Neural cell (in vitro differentiated cells): ENCODE results near the gene GPR107. TPM values are rescaled to one million over a fixed set of nuclear protein-coding genes. Genes with fewer than 3 reads are reported as not detected.
A peak's percentile ranks its signal among the peaks of the same experiment; 100 is the strongest.

Experiments
- H2AFZ ChIP-seq: fragments of 200-600, 300-800 bp; sonication (generic), shearing (Covaris generic); 2 replicates; pipeline ENCODE4 v1.6.0; 2014; ENCODE audit warnings: low read depth, mild to moderate bottlenecking, antibody characterized with exemption, low read length, moderate library complexity
- H3F3A ChIP-seq: fragments of 200-600 bp; shearing (Covaris generic); 2 replicates; pipeline ENCODE4 v1.6.1; 2016; ENCODE audit warnings: mild to moderate bottlenecking, moderate library complexity, mixed read lengths, antibody characterized with exemption, low read length; ENCODE audit not compliant: insufficient read depth, poor library complexity, severe bottlenecking
- H3K27ac ChIP-seq: fragments of 200-600, 300-800 bp; sonication (generic), shearing (Covaris generic); 2 replicates; pipeline ENCODE4 v1.5.1; 2014; ENCODE audit warnings: mild to moderate bottlenecking, low read length, moderate library complexity
- H3K27me3 ChIP-seq: fragments of 300-800, 200-600 bp; sonication (generic), shearing (Covaris generic); 2 replicates; pipeline ENCODE4 v1.6.0; 2014; ENCODE audit warnings: mild to moderate bottlenecking, low read depth, low read length, moderate library complexity; ENCODE audit not compliant: insufficient read depth
- H3K36me3 ChIP-seq: fragments of 300-800, 200-600 bp; sonication (generic), shearing (Covaris generic); 2 replicates; pipeline ENCODE4 v1.5.1; 2014; ENCODE audit warnings: mild to moderate bottlenecking, antibody characterized with exemption, low read length, moderate library complexity; ENCODE audit not compliant: insufficient read depth
- H3K4me2 ChIP-seq: fragments of 300-800, 200-600 bp; sonication (generic), shearing (Covaris generic); 2 replicates; pipeline ENCODE4 v1.6.0; 2014; ENCODE audit warnings: mild to moderate bottlenecking, low read length
- H3K4me3 ChIP-seq: fragments of 300-800, 200-600 bp; sonication (generic), shearing (Covaris generic); 2 replicates; pipeline ENCODE4 v1.5.1; 2014; ENCODE audit warnings: mild to moderate bottlenecking, low read length, moderate library complexity
- H3K79me2 ChIP-seq: fragments of 200-600 bp; shearing (Covaris generic); replicated peaks from 2 replicates; pipeline ENCODE4 v1.6.0; 2014; ENCODE audit warnings: mild to moderate bottlenecking, low read length, moderate library complexity; ENCODE audit not compliant: insufficient read depth
- H3K9ac ChIP-seq: fragments of 300-800, 200-600 bp; sonication (generic), shearing (Covaris generic); 2 replicates; pipeline ENCODE4 v1.6.1; 2016; ENCODE audit warnings: mild to moderate bottlenecking, low read length, mixed read lengths
- H3K9me2 ChIP-seq: fragments of 200-600 bp; shearing (Covaris generic); 2 replicates; pipeline ENCODE4 v1.6.1; 2016; ENCODE audit warnings: mild to moderate bottlenecking, low read length, mixed read lengths; ENCODE audit not compliant: insufficient read depth
- H3K9me3 ChIP-seq: fragments of 200-600, 300-800 bp; sonication (generic), shearing (Covaris generic); 2 replicates; pipeline ENCODE4 v1.6.1; 2016; ENCODE audit warnings: mild to moderate bottlenecking, mixed run types, low read length, moderate library complexity, mixed read lengths
- H4K20me1 ChIP-seq: fragments of 200-600 bp; shearing (Covaris generic); 2 replicates; pipeline ENCODE4 v1.6.1; 2016; ENCODE audit warnings: mild to moderate bottlenecking, mixed run types; ENCODE audit not compliant: insufficient read depth
- CTCF ChIP-seq: fragments of 450-650 bp; IDR thresholded peaks from 2 replicates; pipeline ENCODE4 v1.5.1; 2014; ENCODE audit warnings: antibody characterized with exemption, mild to moderate bottlenecking, moderate library complexity; ENCODE audit not compliant: poor library complexity, severe bottlenecking
- EP300 ChIP-seq: fragments of 450-650 bp; conservative IDR thresholded peaks from 2 replicates; pipeline ENCODE4 v1.6.1; 2014; ENCODE audit warnings: antibody characterized with exemption, mild to moderate bottlenecking, moderate library complexity; ENCODE audit not compliant: poor library complexity, severe bottlenecking
- EZH2 ChIP-seq: fragments of 200-600, 300-800 bp; shearing (Covaris generic), sonication (generic); IDR thresholded peaks from 2 replicates; pipeline ENCODE4 v1.6.1; 2014; ENCODE audit warnings: antibody characterized with exemption, low read length, borderline replicate concordance, mild to moderate bottlenecking; ENCODE audit not compliant: insufficient read depth, poor library complexity, severe bottlenecking
- MXI1 ChIP-seq: fragments of 450-650 bp; conservative IDR thresholded peaks from 2 replicates; pipeline ENCODE4 v1.6.1; 2014; ENCODE audit warnings: antibody characterized with exemption, mild to moderate bottlenecking; ENCODE audit not compliant: poor library complexity, severe bottlenecking
- POLR2AphosphoS5 ChIP-seq: IDR thresholded peaks from 2 replicates; pipeline ENCODE4 v1.6.1; 2012
- RAD21 ChIP-seq: fragments of 450-650 bp; conservative IDR thresholded peaks from 2 replicates; pipeline ENCODE4 v1.6.1; 2014; ENCODE audit warnings: antibody characterized with exemption, mild to moderate bottlenecking, moderate library complexity
- REST ChIP-seq: IDR thresholded peaks from 2 replicates; pipeline ENCODE4 v1.6.1; 2012; ENCODE audit warnings: borderline replicate concordance
- SMC3 ChIP-seq: fragments of 450-650 bp; conservative IDR thresholded peaks from 2 replicates; pipeline ENCODE4 v1.6.1; 2014; ENCODE audit warnings: antibody characterized with exemption, mild to moderate bottlenecking, moderate library complexity; ENCODE audit not compliant: poor library complexity
- TAF1 ChIP-seq: IDR thresholded peaks from 2 replicates; pipeline ENCODE4 v1.6.1; 2012; ENCODE audit warnings: low read depth
- polyA plus RNA-seq: library from polyadenylated mRNA; depleted of rRNA; stranded (reverse); fragments of >200 nt; gene quantifications from 2 replicates; pipeline ENCODE4 v1.2.3, GENCODE V29; 2014

GPR107 gene
- polyA plus RNA-seq, 1 donor from 2014 or later, result 21.5 TPM

GRCh38 chr9:130181678-130182380, 128.1 kb downstream of the GPR107 start:
- H3K9me3 ChIP-seq, result no peaks in the 10 kb centered on the region
- H2AFZ ChIP-seq, result no peak overlapping the region
- H3K27ac ChIP-seq, result no peak overlapping the region
- no peaks in the 10 kb centered on the region for H3K27me3 ChIP-seq
- no peaks in the 10 kb centered on the region for H3K9me2 ChIP-seq
- no peaks in the 10 kb centered on the region for H3K36me3 ChIP-seq
- peaks cover 28% of the 10 kb centered on the region for H3K79me2 ChIP-seq
- H3F3A ChIP-seq, result no peaks in the 10 kb centered on the region
- H3K4me2 ChIP-seq, result no peak overlapping the region
- H4K20me1 ChIP-seq, result peaks cover 6% of the 10 kb centered on the region
- TF ChIP-seq SMC3 (no peak), RAD21 (no peak)
- H3K9ac ChIP-seq, result no peak overlapping the region
- H3K4me3 ChIP-seq, result no peak overlapping the region

GRCh38 chr9:130182381-130182909, 128.7 kb downstream of the GPR107 start:
- H3K9ac ChIP-seq, result no peak overlapping the region
- peaks cover 6% of the 10 kb centered on the region for H4K20me1 ChIP-seq
- H3F3A ChIP-seq, result no peaks in the 10 kb centered on the region
- no peak overlapping the region for H3K27ac ChIP-seq
- TF ChIP-seq EZH2, result no peak
- no peaks in the 10 kb centered on the region for H3K27me3 ChIP-seq
- peaks cover 31% of the 10 kb centered on the region for H3K79me2 ChIP-seq
- H3K9me3 ChIP-seq, result no peaks in the 10 kb centered on the region
- no peaks in the 10 kb centered on the region for H3K36me3 ChIP-seq
- H2AFZ ChIP-seq, result no peak overlapping the region
- no peak overlapping the region for H3K4me3 ChIP-seq
- H3K4me2 ChIP-seq, result no peak overlapping the region
- H3K9me2 ChIP-seq, result no peaks in the 10 kb centered on the region

- no peaks in the 10 kb centered on the region for H3K9me3 ChIP-seq
- no peaks in the 10 kb centered on the region for H3K36me3 ChIP-seq
- TF ChIP-seq MXI1 (no peak), CTCF (no peak), SMC3 (no peak), REST (no peak), RAD21 (no peak), EP300 (no peak), EZH2 (no peak), POLR2AphosphoS5 (no peak), TAF1 (no peak)
- H3K27me3 ChIP-seq, result no peaks in the 10 kb centered on the region
- H3K27ac ChIP-seq, result no peak overlapping the region
- H3K4me2 ChIP-seq, result no peak overlapping the region
- H4K20me1 ChIP-seq, result peaks cover 6% of the 10 kb centered on the region
- no peak overlapping the region for H2AFZ ChIP-seq
- peaks cover 36% of the 10 kb centered on the region for H3K79me2 ChIP-seq
- H3K9ac ChIP-seq, result peak overlapping the region; percentile 1
- H3F3A ChIP-seq, result no peaks in the 10 kb centered on the region
- no peak overlapping the region for H3K4me3 ChIP-seq
- no peaks in the 10 kb centered on the region for H3K9me2 ChIP-seq
These were observed 129.5 kb downstream of the GPR107 start for GRCh38 chr9:130183133-130183762.
